ENCODE measurements around the gene LRP3. TPM values are rescaled to one million over a fixed set of nuclear protein-coding genes. Genes with fewer than 3 reads are reported as not detected.

LRP3 gene
- total RNA-seq, 1 donor from 2014 or later = 13.3 TPM

GRCh38 chr19:33225458-33225926, 31.4 kb downstream of the LRP3 start, which contains the start of gene SLC7A10:
SLC7A10 (minus strand) TSS chr19:33225850; CDS start chr19:33225703, 147 bp downstream.
- FAIRE-seq (no peak), DNase-seq (ENCODE audit: low read depth) (no peak)
- H2AFZ ChIP-seq (ENCODE audit: low read depth, low read length) = no peak within 1 kb of the TSS
- Mint-ChIP-seq H3K27ac (ENCODE audit: unreplicated experiment) (no peak within 1 kb of the TSS), H3K4me1 (ENCODE audit: low read depth, unreplicated experiment) (peaks cover 6% of the 10 kb centered on the region), H3K27me3 (ENCODE audit: low read depth, unreplicated experiment) (peaks cover 70% of the 10 kb centered on the region), H3K9me3 (ENCODE audit: unreplicated experiment) (peaks cover 27% of the 10 kb centered on the region), H3K4me3 (ENCODE audit: unreplicated experiment) (peak within 1 kb of the TSS; percentile 20), H3K36me3 (ENCODE audit: low read depth, unreplicated experiment) (peaks cover 4% of the 10 kb centered on the region)
- peaks cover 4% of the 10 kb centered on the region for H3K9me3 ChIP-seq (ENCODE audit: insufficient read depth, low read depth, low read length)
- peak within 1 kb of the TSS; percentile 30 for H3K4me2 ChIP-seq (ENCODE audit: low read length)
- H3K27me3 ChIP-seq (ENCODE audit: insufficient read depth, low read length) = peaks cover 50% of the 10 kb centered on the region
- no peaks in the 10 kb centered on the region for H3K79me2 ChIP-seq (ENCODE audit: insufficient read depth, low read length)
- no peaks in the 10 kb centered on the region for H3K36me3 ChIP-seq (ENCODE audit: insufficient read depth, low read length)
- peaks cover 16% of the 10 kb centered on the region for H4K20me1 ChIP-seq (ENCODE audit: insufficient read depth, low read length)
- no peak within 1 kb of the TSS for H3K27ac ChIP-seq (ENCODE audit: low read depth, low read length)
- H3K4me3 ChIP-seq (ENCODE audit: insufficient read depth, low read depth, low read length) = no peak within 1 kb of the TSS
- peak; percentile 92 for TF ChIP-seq EZH2 (IDR thresholded peaks at IDR 0.05; ENCODE audit: insufficient read depth, low read length)
- no peak for TF ChIP-seq CTCF (IDR thresholded peaks at IDR 0.05; ENCODE audit: insufficient read depth, low read depth, low read length)
- no peak within 1 kb of the TSS for H3K9ac ChIP-seq (ENCODE audit: low read length)
- no peaks in the 10 kb centered on the region for H3K4me1 ChIP-seq (ENCODE audit: insufficient read depth, low read length)

- Mint-ChIP-seq H3K27me3 (ENCODE audit: low read depth, unreplicated experiment) (peaks cover 60% of the 10 kb centered on the region), H3K4me3 (ENCODE audit: unreplicated experiment) (peak overlapping the region; percentile 62)
Measured at GRCh38 chr19:33226550-33227241, 32.6 kb downstream of the LRP3 start.

More at GRCh38 chr19:33226550-33227241, 32.6 kb downstream of the LRP3 start:
- Histone ChIP-seq H3K36me3 (ENCODE audit: insufficient read depth, low read length) (no peaks in the 10 kb centered on the region), H3K27me3 (ENCODE audit: insufficient read depth, low read length) (peaks cover 53% of the 10 kb centered on the region), H3K79me2 (ENCODE audit: insufficient read depth, low read length) (no peaks in the 10 kb centered on the region), H3K9ac (ENCODE audit: low read length) (no peak overlapping the region), H3K4me3 (ENCODE audit: insufficient read depth, low read depth, low read length) (no peak overlapping the region), H2AFZ (ENCODE audit: low read depth, low read length) (no peak overlapping the region), H3K27ac (ENCODE audit: low read depth, low read length) (no peak overlapping the region), H3K4me2 (ENCODE audit: low read length) (peak overlapping the region; percentile 30), H4K20me1 (ENCODE audit: insufficient read depth, low read length) (peaks cover 10% of the 10 kb centered on the region), H3K9me3 (ENCODE audit: insufficient read depth, low read depth, low read length) (peaks cover 4% of the 10 kb centered on the region), H3K4me1 (ENCODE audit: insufficient read depth, low read length) (no peaks in the 10 kb centered on the region)
- DNase-seq (ENCODE audit: low read depth) (no peak), FAIRE-seq (no peak)
- TF ChIP-seq EZH2 (IDR thresholded peaks at IDR 0.05; ENCODE audit: insufficient read depth, low read length) (peak; percentile 98), CTCF (IDR thresholded peaks at IDR 0.05; ENCODE audit: insufficient read depth, low read depth, low read length) (no peak)
- peaks cover 4% of the 10 kb centered on the region for H3K36me3 Mint-ChIP-seq (ENCODE audit: low read depth, unreplicated experiment)
- peaks cover 27% of the 10 kb centered on the region for H3K9me3 Mint-ChIP-seq (ENCODE audit: unreplicated experiment)
- peak overlapping the region; percentile 80 for H3K27ac Mint-ChIP-seq (ENCODE audit: unreplicated experiment)
- H3K4me1 Mint-ChIP-seq (ENCODE audit: low read depth, unreplicated experiment) = peaks cover 3% of the 10 kb centered on the region

Data from astrocyte (in vitro differentiated cells and primary cell).